Common myeloid progenitor, CD34-positive (primary cell): ENCODE measurements around the gene NPFF.

ENCODE experiments used
- CTCF ChIA-PET: fragments of 350-600 bp; sonication (Branson Sonifier 250); formaldehyde crosslinking; loops from one replicate; lab custom pipeline; 2021; ENCODE audit warnings: antibody characterized with exemption; lab: Charles Lee
- POLR2A ChIA-PET: fragments of 350-600 bp; sonication (Branson Sonifier 250); formaldehyde crosslinking; loops from one replicate; lab custom pipeline; 2021; ENCODE audit warnings: antibody characterized with exemption; lab: Charles Lee
- DNase-seq, 3 donors: peaks; one replicate each; pipeline versions ENCODE4 v3.0.0 to v3.0.0-alpha.2; 2013
- H3K27ac ChIP-seq, 2 experiments: 1 replicate in 1 of 2; 2 replicates in 1 of 2; pipeline ENCODE4 v1.7.0; 2013; ENCODE audit warnings: inconsistent platforms in 2 of 2, low read length in 2 of 2, mild to moderate bottlenecking in 2 of 2, low read depth in 1 of 2, moderate library complexity in 1 of 2; ENCODE audit not compliant: severe bottlenecking in 2 of 2, insufficient read depth in 1 of 2, poor library complexity in 1 of 2
- H3K27me3 ChIP-seq, 5 experiments: replicated peaks in 2 of 5; 1 replicate in 3 of 5; 2 replicates in 2 of 5; pipeline versions ENCODE4 v1.6.1 to v1.7.0; 2013; ENCODE audit warnings: low read length in 4 of 5, mild to moderate bottlenecking in 2 of 5, moderate library complexity in 2 of 5, inconsistent platforms in 1 of 5; ENCODE audit not compliant: insufficient read depth in 5 of 5, control insufficient read depth in 4 of 5
- H3K36me3 ChIP-seq, 4 experiments: 1 replicate in 2 of 4; 2 replicates in 2 of 4; pipeline versions ENCODE4 v1.6.1 to v1.7.0; 2013; ENCODE audit warnings: low read length in 3 of 4, control low read depth in 1 of 4, mild to moderate bottlenecking in 1 of 4; ENCODE audit not compliant: control insufficient read depth in 4 of 4, insufficient read depth in 4 of 4
- H3K4me1 ChIP-seq, 4 experiments: 1 replicate in 3 of 4; 2 replicates in 1 of 4; pipeline versions ENCODE4 v1.6.1 to v1.7.1; 2013; ENCODE audit warnings: low read length in 3 of 4, mild to moderate bottlenecking in 3 of 4, control low read depth in 1 of 4, inconsistent platforms in 1 of 4, moderate library complexity in 1 of 4; ENCODE audit not compliant: control insufficient read depth in 4 of 4, insufficient read depth in 4 of 4; ENCODE audit errors: control extremely low read depth in 1 of 4
- H3K4me3 ChIP-seq, 7 experiments: 1 replicate in 4 of 7; 2 replicates in 3 of 7; pipeline versions ENCODE4 v1.5.1 to v1.7.0; 2013; ENCODE audit warnings: mild to moderate bottlenecking in 7 of 7, low read length in 6 of 7, moderate library complexity in 6 of 7, inconsistent platforms in 2 of 7, low read depth in 2 of 7, control low read depth in 1 of 7; ENCODE audit not compliant: insufficient read depth in 4 of 7, control insufficient read depth in 1 of 7; ENCODE audit errors: extremely low read depth in 1 of 7
- H3K9me3 ChIP-seq, 5 experiments: 1 replicate in 4 of 5; 2 replicates in 1 of 5; pipeline versions ENCODE4 v1.6.1 to v1.7.1; 2013; ENCODE audit warnings: low read length in 4 of 5, mild to moderate bottlenecking in 2 of 5, inconsistent platforms in 1 of 5, low read depth in 1 of 5, moderate library complexity in 1 of 5; ENCODE audit not compliant: control insufficient read depth in 4 of 5, insufficient read depth in 2 of 5; ENCODE audit errors: control extremely low read depth in 1 of 5
- WGBS: methylation state at CpG from one replicate; pipeline ENCODE4 v1.1.5; 2013; ENCODE audit not compliant: insufficient coverage; 5-methylcytosine and 5-hydroxymethylcytosine counted together

The NPFF gene

GRCh38 chr12:53543539-53543938, 36.3 kb upstream of the NPFF start:
- no peaks in the 10 kb centered on the region for H3K27me3 ChIP-seq
- H3K4me3 ChIP-seq: no peak overlapping the region
- CTCF ChIA-PET: interaction anchor here (0.7 to 4.1 kb wide), 34 partner anchors 9 to 218 kb away, joined by 3 to 57 read pairs (median 4); partner anchors contain the start of genes ATF7 and ATP5MC2
- POLR2A ChIA-PET: interaction anchor here (0.6 to 1.5 kb wide), 2 partner anchors 120 to 132 kb away, joined by 3 to 9 read pairs; partner anchors contain the start of gene ATP5MC2
- no CpG with 5 or more reads among the region's 5 CpGs for WGBS
- peaks cover 0 to 4% (median 0%) of the 10 kb centered on the region in 4 experiments for H3K4me1 ChIP-seq
- H3K27ac ChIP-seq: no peak overlapping the region
- peaks cover 16 to 39% (median 27%) of the 10 kb centered on the region in 4 experiments for H3K36me3 ChIP-seq
- H3K9me3 ChIP-seq: no peaks in the 10 kb centered on the region
- DNase-seq: peak; percentile 71 to 84 (median 84)

GRCh38 chr12:53539526-53539925, 32.2 kb upstream of the NPFF start:
- DNase-seq: no peak
- Histone ChIP-seq H3K9me3 (no peaks in the 10 kb centered on the region), H3K27me3 (no peaks in the 10 kb centered on the region), H3K36me3 (peaks cover 17 to 60% (median 40%) of the 10 kb centered on the region in 4 experiments), H3K4me1 (peaks cover 0 to 4% (median 0%) of the 10 kb centered on the region in 4 experiments), H3K27ac (no peak overlapping the region), H3K4me3 (no peak overlapping the region)
- WGBS: 92% methylated on average over 3 of the region's 3 CpGs
- CTCF ChIA-PET: interaction anchor here (1.0 to 2.2 kb wide), 8 partner anchors 9 to 207 kb away, joined by 3 to 8 read pairs (median 4); partner anchors contain the start of gene ATP5MC2
- POLR2A ChIA-PET: no interaction called here

- 57% methylated on average over 1 of the region's 1 CpG for WGBS
- Histone ChIP-seq H3K9me3 (no peaks in the 10 kb centered on the region), H3K4me3 (no peak overlapping the region), H3K4me1 (no peaks in the 10 kb centered on the region), H3K36me3 (peaks cover 21 to 67% (median 44%) of the 10 kb centered on the region in 4 experiments), H3K27me3 (no peaks in the 10 kb centered on the region), H3K27ac (no peak overlapping the region)
- ChIA-PET CTCF (interaction anchor here (0.8 to 2.2 kb wide), 10 partner anchors 8 to 208 kb away, joined by 3 to 8 read pairs (median 4); partner anchors contain the start of gene ATP5MC2), POLR2A (no interaction called here)
- DNase-seq: no peak
Measured at GRCh38 chr12:53538209-53538689, 31.0 kb upstream of the NPFF start.

- Histone ChIP-seq H3K27ac (no peak overlapping the region), H3K27me3 (no peaks in the 10 kb centered on the region), H3K9me3 (no peaks in the 10 kb centered on the region), H3K4me1 (no peaks in the 10 kb centered on the region), H3K36me3 (peaks cover 23 to 70% (median 48%) of the 10 kb centered on the region in 4 experiments), H3K4me3 (no peak overlapping the region)
- 100% methylated on average over 1 of the region's 3 CpGs for WGBS
- CTCF ChIA-PET: interaction anchor here (1.3 kb wide), 1 partner anchor 210 kb away, joined by 3 read pairs; no protein-coding TSS in a partner anchor
- DNase-seq: no peak
- POLR2A ChIA-PET: no interaction called here
Measured at GRCh38 chr12:53536962-53537361, 29.7 kb upstream of the NPFF start.

GRCh38 chr12:53533471-53533870, 26.2 kb upstream of the NPFF start:
- WGBS: 17% methylated on average over 1 of the region's 2 CpGs
- Histone ChIP-seq H3K27ac (no peak overlapping the region), H3K9me3 (no peaks in the 10 kb centered on the region), H3K36me3 (peaks cover 25 to 74% (median 51%) of the 10 kb centered on the region in 4 experiments), H3K4me3 (no peak overlapping the region), H3K4me1 (no peaks in the 10 kb centered on the region), H3K27me3 (no peaks in the 10 kb centered on the region)
- CTCF ChIA-PET: interaction anchor here (1.0 to 3.6 kb wide), 4 partner anchors 9 to 197 kb away, joined by 3 to 24 read pairs (median 4); partner anchors contain the start of gene ATP5MC2
- POLR2A ChIA-PET: no interaction called here
- no peak for DNase-seq

- Histone ChIP-seq H3K27ac (no peak overlapping the region), H3K9me3 (no peaks in the 10 kb centered on the region), H3K4me3 (no peak overlapping the region), H3K36me3 (peaks cover 23 to 75% (median 48%) of the 10 kb centered on the region in 4 experiments), H3K4me1 (no peaks in the 10 kb centered on the region), H3K27me3 (no peaks in the 10 kb centered on the region)
- WGBS: 100% methylated on average over 6 of the region's 7 CpGs
- ChIA-PET CTCF (interaction anchor here (0.6 to 3.6 kb wide), 7 partner anchors 10 to 500 kb away, joined by 3 to 24 read pairs (median 3); partner anchors contain the start of gene ATP5MC2), POLR2A (interaction anchor here (0.6 kb wide), 1 partner anchor 32 kb away, joined by 3 read pairs; no protein-coding TSS in a partner anchor)
- no peak for DNase-seq
Measured at GRCh38 chr12:53532524-53533445, 25.5 kb upstream of the NPFF start.
